Upper lobe of right lung (tissue), 1 donor: Measurements from ENCODE around the gene ZBP1. TPM values are rescaled to one million over a fixed set of nuclear protein-coding genes. Genes with fewer than 3 reads are reported as not detected.
A peak's percentile ranks its signal among the peaks of the same experiment; 100 is the strongest.
"Not testable (repeated sequence)": the region's sequence is repeated elsewhere in the genome, so short reads cannot be mapped to it uniquely, and the experiment has no call there.

ENCODE experiments used
- ATAC-seq: fragments of 200-7000 bp; cut with Tn5 transposase; one replicate; pipeline ENCODE4 v1.9.1; 2020; ENCODE audit warnings: mild to moderate bottlenecking, moderate library complexity
- DNase-seq: peaks from one replicate; pipeline ENCODE4 v3.0.0-alpha.2; 2020
- H3K27ac ChIP-seq: fragments of 200-600 bp; one replicate; pipeline ENCODE4 v1.8.0; 2022
- H3K27me3 ChIP-seq: fragments of 200-600 bp; one replicate; pipeline ENCODE4 v1.8.0; 2022; ENCODE audit warnings: mild to moderate bottlenecking
- H3K36me3 ChIP-seq: fragments of 200-600 bp; one replicate; pipeline ENCODE4 v1.8.0; 2022
- H3K4me1 ChIP-seq: fragments of 200-600 bp; one replicate; pipeline ENCODE4 v1.8.0; 2022
- H3K4me3 ChIP-seq: fragments of 200-600 bp; one replicate; pipeline ENCODE4 v1.8.0; 2022; ENCODE audit warnings: mild to moderate bottlenecking
- H3K9me3 ChIP-seq: fragments of 200-600 bp; one replicate; pipeline ENCODE4 v1.8.0; 2022
- CTCF ChIP-seq: fragments of 200-600 bp; IDR thresholded peaks from one replicate; pipeline ENCODE4 v1.8.0; 2022; ENCODE audit warnings: antibody characterized with exemption
- intact Hi-C: fragments of 100-400 bp; cut with DNase I; formaldehyde crosslinking; loops from one replicate; pipeline ENCODE4 v1.11.0; 2022
- total RNA-seq: library from RNA; stranded (reverse); fragmentation: NEBNext Ultra II Directional; extraction: Animal tissue kit (Norgen Biotek cat#: 25700); gene quantifications from one replicate; pipeline ENCODE4 v1.2.1, GENCODE V29; 2021
- donor health status: DM: no; HTN: yes; CAD: no; lungs with severe emphysema.

ZBP1 gene
- total RNA-seq, 1 donor from 2014 or later, result 2.7 TPM

GRCh38 chr20:57638173-57638894, 18.1 kb upstream of the ZBP1 start:
- ATAC-seq (peak; percentile 92), DNase-seq (no peak)
- Histone ChIP-seq H3K4me1 (no peaks in the 10 kb centered on the region), H3K4me3 (no peak overlapping the region), H3K27me3 (no peaks in the 10 kb centered on the region), H3K36me3 (no peaks in the 10 kb centered on the region), H3K27ac (no peak overlapping the region), H3K9me3 (no peaks in the 10 kb centered on the region)
- no peak for TF ChIP-seq CTCF
- intact Hi-C loops, result no loop called here

GRCh38 chr20:57633945-57634491, 13.8 kb upstream of the ZBP1 start:
- no peak overlapping the region for H3K4me3 ChIP-seq
- H3K27me3 ChIP-seq, result no peaks in the 10 kb centered on the region
- ATAC-seq (no peak), DNase-seq (no peak)
- no peak for TF ChIP-seq CTCF
- H3K9me3 ChIP-seq, result no peaks in the 10 kb centered on the region
- peaks cover under 1% of the 10 kb centered on the region for H3K4me1 ChIP-seq
- no peak overlapping the region for H3K27ac ChIP-seq
- no peaks in the 10 kb centered on the region for H3K36me3 ChIP-seq
- intact Hi-C loops, result no loop called here

- intact Hi-C loops, result no loop called here
- no peak for ATAC-seq
Measured at GRCh38 chr20:57632286-57632685, 12.1 kb upstream of the ZBP1 start.

GRCh38 chr20:57630061-57630460, 9.8 kb upstream of the ZBP1 start:
- intact Hi-C loops, result no loop called here
- Histone ChIP-seq H3K27me3 (no peaks in the 10 kb centered on the region), H3K4me1 (peaks cover 19% of the 10 kb centered on the region), H3K36me3 (no peaks in the 10 kb centered on the region), H3K27ac (peak overlapping the region; percentile 18), H3K4me3 (peak overlapping the region; percentile 36), H3K9me3 (no peaks in the 10 kb centered on the region)
- ATAC-seq (peak; percentile 87), DNase-seq (peak; percentile 62)
- TF ChIP-seq CTCF, result no peak

More at GRCh38 chr20:57632286-57632685, 12.1 kb upstream of the ZBP1 start:
- Histone ChIP-seq H3K36me3 (no peaks in the 10 kb centered on the region), H3K27me3 (no peaks in the 10 kb centered on the region), H3K4me3 (no peak overlapping the region), H3K27ac (no peak overlapping the region), H3K9me3 (no peaks in the 10 kb centered on the region), H3K4me1 (peaks cover 16% of the 10 kb centered on the region)
- no peak for DNase-seq
- no peak for TF ChIP-seq CTCF

- Histone ChIP-seq H3K4me3 (peak overlapping the region; percentile 36), H3K27ac (peak overlapping the region; percentile 18), H3K4me1 (peaks cover 19% of the 10 kb centered on the region)
- H3K9me3 ChIP-seq, intact Hi-C loops, DNase-seq, H3K36me3 ChIP-seq, H3K27me3 ChIP-seq, ATAC-seq: not testable (repeated sequence)
Measured at GRCh38 chr20:57629491-57629901, 9.3 kb upstream of the ZBP1 start.

GRCh38 chr20:57628962-57629308, 8.7 kb upstream of the ZBP1 start:
- H3K4me3 ChIP-seq, H3K9me3 ChIP-seq, H3K36me3 ChIP-seq, intact Hi-C loops, ATAC-seq, H3K27me3 ChIP-seq: not testable (repeated sequence)
- H3K27ac ChIP-seq, result peak overlapping the region; percentile 90
- peak; percentile 63 for DNase-seq
- peaks cover 19% of the 10 kb centered on the region for H3K4me1 ChIP-seq
